HPDE6-E6E7 (cell line): ENCODE data around the gene KIRREL1.

Experiments
- DNase-seq: peaks from one replicate; pipeline ENCODE4 v3.0.0; 2011; ENCODE audit warnings: missing footprints; ENCODE audit errors: extremely low spot score

The KIRREL1 gene

DNA sequence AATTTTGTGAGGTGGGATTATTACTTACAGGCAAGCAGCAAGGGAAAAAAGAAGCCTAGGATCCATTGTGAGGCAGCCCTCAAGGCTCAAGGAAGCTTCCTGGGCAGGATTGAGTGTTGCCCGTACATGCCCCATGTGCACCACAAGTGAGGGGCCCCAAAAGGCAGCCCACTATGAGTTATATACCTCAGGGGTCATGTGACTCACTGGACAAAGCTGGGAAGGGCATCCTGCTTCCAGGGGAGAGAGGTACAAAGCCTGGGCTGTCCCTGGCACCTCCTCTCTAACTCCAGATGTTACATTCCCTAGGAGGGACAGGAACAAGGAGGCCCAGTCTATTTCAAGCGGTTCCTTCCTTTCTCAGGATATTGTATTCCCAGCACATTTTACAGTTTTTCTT lies 153.3 kb downstream of the KIRREL1 start:
- peak; percentile 52 for DNase-seq

DNA sequence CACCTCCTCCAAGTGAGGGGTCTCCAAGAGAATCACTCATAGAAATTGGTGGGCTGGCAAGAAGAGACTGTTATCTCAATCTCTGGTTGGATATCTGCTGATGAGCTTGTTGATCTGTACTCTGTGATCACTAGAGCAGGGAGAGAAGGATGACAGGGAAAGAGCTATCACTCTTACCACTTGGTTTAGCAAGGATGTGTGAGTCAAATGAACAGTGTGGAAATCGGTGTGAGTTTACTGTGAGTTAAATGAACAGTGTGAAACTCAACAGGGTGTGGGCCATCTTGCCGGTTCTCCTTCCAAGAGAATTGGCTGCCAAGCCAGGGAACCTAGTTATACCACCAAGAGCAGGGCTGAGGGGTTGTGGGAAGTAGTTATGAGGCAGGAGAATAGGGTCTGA lies 154.0 kb downstream of the KIRREL1 start:
- DNase-seq, result no peak

DNA sequence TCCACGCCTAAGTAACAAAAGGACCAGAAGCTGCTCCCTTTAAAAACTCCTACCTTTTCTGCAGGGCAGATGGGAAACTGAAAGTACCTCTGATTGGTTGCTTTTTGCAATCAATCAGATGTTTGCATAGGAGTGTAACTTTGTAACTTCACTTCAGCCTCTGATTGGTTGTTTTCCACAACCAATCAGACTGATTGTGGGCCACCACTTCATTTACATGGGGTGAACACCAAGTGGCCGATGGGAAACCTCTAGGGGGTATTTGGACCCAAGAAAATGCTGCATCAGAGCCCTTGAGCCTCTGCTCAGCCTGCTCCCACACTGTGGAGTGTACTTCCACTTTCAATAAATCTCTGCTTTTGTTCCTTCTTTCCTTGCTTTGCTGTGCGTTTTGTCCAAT lies 154.4 kb downstream of the KIRREL1 start:
- DNase-seq, result no peak

DNA sequence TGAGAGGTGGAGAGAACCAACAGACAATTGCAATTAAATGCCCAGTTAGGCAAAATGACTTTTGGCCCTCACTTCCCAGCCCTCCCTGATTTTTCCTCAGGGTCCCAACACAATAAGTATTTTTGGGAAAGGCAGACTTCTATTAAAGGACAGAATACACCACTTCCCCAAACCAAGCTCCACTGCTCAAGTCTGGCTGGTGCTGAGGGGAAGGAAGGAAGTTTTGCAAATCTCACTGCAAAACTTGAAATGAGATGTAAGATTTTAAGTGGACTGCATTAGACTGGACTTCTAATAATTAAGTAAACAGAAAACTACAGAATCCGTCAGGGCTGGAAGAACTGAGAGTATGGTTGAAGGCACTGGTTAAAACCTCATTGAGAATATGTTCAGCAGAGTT lies 155.0 kb downstream of the KIRREL1 start:
- DNase-seq, result no peak

DNA sequence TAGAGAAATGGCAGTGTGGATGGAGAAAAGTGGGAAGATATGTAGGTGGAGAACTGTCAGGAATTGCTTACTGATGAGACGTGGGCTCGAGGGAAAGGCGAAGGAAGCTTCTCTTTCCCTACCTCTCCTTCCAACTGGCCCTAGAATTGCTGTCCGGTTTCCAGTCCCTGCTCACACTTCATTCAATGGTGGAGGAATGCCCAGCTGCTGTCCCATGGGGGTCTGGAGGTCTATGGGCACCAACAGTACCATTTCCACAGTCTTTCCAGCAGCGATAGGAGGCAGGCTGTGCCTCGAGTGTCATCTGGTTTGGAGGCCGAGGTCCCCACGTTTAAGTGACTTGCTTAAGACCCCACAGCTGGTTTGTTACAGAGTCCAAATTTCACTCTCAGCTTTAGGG lies 155.7 kb downstream of the KIRREL1 start:
- DNase-seq, result no peak
